CD14-positive monocyte (primary cell): Measurements from ENCODE around the gene OTC. TPM values are rescaled to one million over a fixed set of nuclear protein-coding genes. Genes with fewer than 3 reads are reported as not detected.

Source experiments
- DNase-seq, 3 donors: peaks; one replicate each; pipeline ENCODE4 v3.0.0-alpha.2; 2011 to 2022
- H2AFZ ChIP-seq: 2 replicates; pipeline ENCODE4 v1.6.0; 2012; ENCODE audit warnings: mild to moderate bottlenecking, low read depth, low read length, inconsistent platforms; ENCODE audit not compliant: insufficient read depth, poor library complexity, severe bottlenecking
- H3K27ac ChIP-seq, 2 donors: 1 replicate in 1 of 2; 2 replicates in 1 of 2; pipeline ENCODE4 v1.5.1; 2012 to 2013; ENCODE audit warnings: low read length in 2 of 2, control low read depth in 1 of 2, inconsistent platforms in 1 of 2, low read depth in 1 of 2, mild to moderate bottlenecking in 1 of 2
- H3K27me3 ChIP-seq, 2 donors: one replicate each; pipeline versions ENCODE4 v1.6.0 to v1.6.1; 2011 to 2013; ENCODE audit warnings: low read length in 2 of 2; ENCODE audit not compliant: control insufficient read depth in 2 of 2, insufficient read depth in 2 of 2
- H3K36me3 ChIP-seq, 2 donors: replicated peaks in 1 of 2; 1 replicate in 1 of 2; 2 replicates in 1 of 2; pipeline versions ENCODE4 v1.5.1 to v1.6.1; 2012 to 2013; ENCODE audit warnings: low read length in 2 of 2, control low read depth in 1 of 2, inconsistent platforms in 1 of 2, mild to moderate bottlenecking in 1 of 2; ENCODE audit not compliant: insufficient read depth in 2 of 2, control insufficient read depth in 1 of 2
- H3K4me1 ChIP-seq, 2 donors: 1 replicate in 1 of 2; 2 replicates in 1 of 2; pipeline versions ENCODE4 v1.5.1 to v1.6.1; 2012 to 2013; ENCODE audit warnings: low read length in 2 of 2, control low read depth in 1 of 2, inconsistent platforms in 1 of 2, mild to moderate bottlenecking in 1 of 2, moderate library complexity in 1 of 2; ENCODE audit not compliant: insufficient read depth in 2 of 2, control insufficient read depth in 1 of 2
- H3K4me2 ChIP-seq: replicated peaks from 2 replicates; pipeline ENCODE3; 2012; ENCODE audit warnings: low read length, moderate library complexity, mild to moderate bottlenecking; ENCODE audit not compliant: poor library complexity, severe bottlenecking; ENCODE audit errors: extremely low read depth
- H3K4me3 ChIP-seq, 3 experiments: fragments of 200-600 bp in 1 of 3; sonication (generic) in 1 of 3; replicated peaks in 1 of 3; 1 replicate in 2 of 3; 2 replicates in 1 of 3; pipeline ENCODE4 v1.5.1; 2011 to 2013; ENCODE audit warnings: low read length in 3 of 3, mild to moderate bottlenecking in 3 of 3, control low read depth in 2 of 3, low read depth in 2 of 3, inconsistent platforms in 1 of 3, moderate library complexity in 1 of 3
- H3K79me2 ChIP-seq: 2 replicates; pipeline ENCODE4 v1.6.0; 2012; ENCODE audit warnings: mild to moderate bottlenecking, control low read depth, inconsistent platforms, low read length, moderate library complexity; ENCODE audit not compliant: insufficient read depth
- H3K9ac ChIP-seq: 2 replicates; pipeline ENCODE4 v1.6.0; 2017; ENCODE audit warnings: low read length, mild to moderate bottlenecking; ENCODE audit not compliant: insufficient read depth, poor library complexity, severe bottlenecking
- H3K9me3 ChIP-seq, 2 donors: replicated peaks in 1 of 2; 1 replicate in 1 of 2; 2 replicates in 1 of 2; pipeline versions ENCODE4 v1.5.1 to v1.6.1; 2012 to 2013; ENCODE audit warnings: low read length in 2 of 2, control low read depth in 1 of 2; ENCODE audit not compliant: control insufficient read depth in 1 of 2, insufficient read depth in 1 of 2
- H4K20me1 ChIP-seq: 2 replicates; pipeline ENCODE4 v1.6.0; 2012; ENCODE audit warnings: mild to moderate bottlenecking, low read length, control low read depth, moderate library complexity; ENCODE audit not compliant: insufficient read depth
- H3K27ac Mint-ChIP-seq, 7 donors: one replicate each; pipeline ENCODE4 v1.8.0; 2020; ENCODE audit warnings: mild to moderate bottlenecking in 7 of 7, mixed read lengths in 7 of 7, moderate library complexity in 6 of 7, inconsistent platforms in 2 of 7
- H3K27me3 Mint-ChIP-seq, 3 donors: one replicate each; pipeline ENCODE4 v1.8.0; 2021 to 2022; ENCODE audit warnings: low read depth in 3 of 3, mild to moderate bottlenecking in 3 of 3, mixed read lengths in 3 of 3, moderate library complexity in 3 of 3, inconsistent platforms in 1 of 3
- H3K36me3 Mint-ChIP-seq, 2 donors: one replicate each; pipeline ENCODE4 v1.8.0; 2020; ENCODE audit warnings: mixed read lengths in 2 of 2, inconsistent platforms in 1 of 2, mild to moderate bottlenecking in 1 of 2
- H3K4me1 Mint-ChIP-seq: one replicate; pipeline ENCODE4 v1.8.0; 2020; ENCODE audit warnings: mild to moderate bottlenecking, mixed read lengths
- H3K4me3 Mint-ChIP-seq, 2 donors: one replicate each; pipeline ENCODE4 v1.8.0; 2020; ENCODE audit warnings: mild to moderate bottlenecking in 2 of 2, mixed read lengths in 2 of 2, moderate library complexity in 1 of 2
- H3K9me3 Mint-ChIP-seq, 7 donors: one replicate each; pipeline ENCODE4 v1.8.0; 2020 to 2022; ENCODE audit warnings: mixed read lengths in 7 of 7, mild to moderate bottlenecking in 6 of 7, moderate library complexity in 6 of 7, inconsistent platforms in 2 of 7
- WGBS: methylation state at CpG from one replicate; pipeline ENCODE4 v1.1.5; 2013; ENCODE audit warnings: missing lambda C conversion rate; ENCODE audit not compliant: insufficient coverage; 5-methylcytosine and 5-hydroxymethylcytosine counted together
- intact Hi-C, 2 donors: fragments of 100-400 bp; cut with micrococcal nuclease; formaldehyde crosslinking; loops; one replicate each; pipeline versions ENCODE4 v1.15.0 to v1.15.1; 2023
- polyA plus RNA-seq, 3 donors: library from polyadenylated mRNA; depleted of rRNA in 1 of 3; unstranded in 2 of 3; stranded (reverse) in 1 of 3; fragments of 300-500 nt in 2 of 3; fragments of >200 nt in 1 of 3; fragmentation: Illumina TruSeq in 2 of 3; gene quantifications; 1 replicate in 2 of 3; 2 replicates in 1 of 3; pipeline ENCODE4 v1.2.3, GENCODE V29; 2012 to 2021
- TF ChIP-seq, protein P1 (sequence below): fragments of 200-600 bp; IDR thresholded peaks from one replicate; pipeline ENCODE4 v1.8.0; 2022; ENCODE audit warnings: antibody characterized with exemption, mild to moderate bottlenecking

The OTC gene
- polyA plus RNA-seq, 3 donors, result not detected

DNA sequence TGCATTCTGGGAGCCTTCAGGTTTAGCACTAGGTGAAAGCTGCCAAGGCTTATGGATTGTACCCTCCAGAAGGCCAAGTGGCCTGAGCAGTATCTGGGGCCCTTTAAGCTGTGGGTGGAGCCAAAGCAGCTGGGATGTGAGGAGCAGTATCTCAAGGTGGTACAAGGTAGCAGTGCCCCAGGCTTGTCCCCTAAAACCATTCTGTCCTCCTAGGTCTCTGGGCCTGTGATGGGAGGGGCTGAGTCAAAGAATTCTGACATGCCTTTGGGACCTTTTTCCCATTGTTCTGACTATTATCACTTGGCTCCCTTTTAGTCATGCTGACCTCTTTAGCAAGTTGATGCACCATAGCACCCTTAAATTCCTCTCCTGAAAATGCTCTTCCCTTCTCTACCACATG lies 109.9 kb downstream of the OTC start:
- Histone ChIP-seq H3K79me2 (no peaks in the 10 kb centered on the region), H4K20me1 (no peaks in the 10 kb centered on the region), H3K9me3 (peaks cover 0 to 7% of the 10 kb centered on the region in 2 donors), H3K4me3 (no peak overlapping the region), H3K27me3 (no peaks in the 10 kb centered on the region), H3K9ac (no peak overlapping the region), H3K4me2 (no peak overlapping the region), H2AFZ (no peak overlapping the region), H3K27ac (no peak overlapping the region), H3K4me1 (no peaks in the 10 kb centered on the region), H3K36me3 (no peaks in the 10 kb centered on the region)
- Mint-ChIP-seq H3K27ac (no peak overlapping the region), H3K27me3 (peaks cover 0 to 7% (median 0%) of the 10 kb centered on the region in 3 donors), H3K4me3 (no peak overlapping the region), H3K36me3 (no peaks in the 10 kb centered on the region), H3K4me1 (no peaks in the 10 kb centered on the region), H3K9me3 (peaks cover 0 to 12% (median 0%) of the 10 kb centered on the region in 7 donors)
- TF ChIP-seq, protein P1, sequence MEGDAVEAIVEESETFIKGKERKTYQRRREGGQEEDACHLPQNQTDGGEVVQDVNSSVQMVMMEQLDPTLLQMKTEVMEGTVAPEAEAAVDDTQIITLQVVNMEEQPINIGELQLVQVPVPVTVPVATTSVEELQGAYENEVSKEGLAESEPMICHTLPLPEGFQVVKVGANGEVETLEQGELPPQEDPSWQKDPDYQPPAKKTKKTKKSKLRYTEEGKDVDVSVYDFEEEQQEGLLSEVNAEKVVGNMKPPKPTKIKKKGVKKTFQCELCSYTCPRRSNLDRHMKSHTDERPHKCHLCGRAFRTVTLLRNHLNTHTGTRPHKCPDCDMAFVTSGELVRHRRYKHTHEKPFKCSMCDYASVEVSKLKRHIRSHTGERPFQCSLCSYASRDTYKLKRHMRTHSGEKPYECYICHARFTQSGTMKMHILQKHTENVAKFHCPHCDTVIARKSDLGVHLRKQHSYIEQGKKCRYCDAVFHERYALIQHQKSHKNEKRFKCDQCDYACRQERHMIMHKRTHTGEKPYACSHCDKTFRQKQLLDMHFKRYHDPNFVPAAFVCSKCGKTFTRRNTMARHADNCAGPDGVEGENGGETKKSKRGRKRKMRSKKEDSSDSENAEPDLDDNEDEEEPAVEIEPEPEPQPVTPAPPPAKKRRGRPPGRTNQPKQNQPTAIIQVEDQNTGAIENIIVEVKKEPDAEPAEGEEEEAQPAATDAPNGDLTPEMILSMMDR, result no peak
- DNase-seq, result no peak
- intact Hi-C loops, result no loop called here

DNA sequence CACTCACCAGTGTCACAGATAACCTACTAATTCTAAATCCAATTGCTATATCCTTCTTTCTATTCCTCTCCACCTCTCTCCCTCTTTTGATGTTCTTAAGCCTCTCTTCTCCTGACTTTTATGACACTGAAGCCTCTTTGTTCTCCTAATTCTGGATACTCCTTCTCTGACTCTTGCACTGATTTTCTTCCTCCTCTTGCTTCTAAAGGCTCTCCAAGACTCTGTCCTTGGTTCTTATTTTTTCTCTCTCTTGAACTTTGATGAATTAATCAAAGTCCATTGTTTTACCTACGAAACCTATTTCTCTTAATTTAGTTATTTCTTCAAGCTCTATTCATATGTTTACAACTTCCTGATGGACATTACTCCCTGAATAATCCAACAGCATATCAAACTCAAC lies 113.3 kb downstream of the OTC start:
- Histone ChIP-seq H3K27me3 (no peaks in the 10 kb centered on the region), H2AFZ (no peak overlapping the region), H4K20me1 (no peaks in the 10 kb centered on the region), H3K27ac (no peak overlapping the region), H3K9ac (no peak overlapping the region), H3K9me3 (peaks cover 0 to 7% of the 10 kb centered on the region in 2 donors), H3K4me3 (no peak overlapping the region), H3K36me3 (no peaks in the 10 kb centered on the region), H3K4me2 (no peak overlapping the region), H3K79me2 (no peaks in the 10 kb centered on the region), H3K4me1 (no peaks in the 10 kb centered on the region)
- no peak overlapping the region for H3K27ac Mint-ChIP-seq
- no peaks in the 10 kb centered on the region for H3K4me1 Mint-ChIP-seq
- H3K36me3 Mint-ChIP-seq, result no peaks in the 10 kb centered on the region
- peaks cover 0 to 3% (median 0%) of the 10 kb centered on the region in 3 donors for H3K27me3 Mint-ChIP-seq
- intact Hi-C loops, result no loop called here
- H3K9me3 Mint-ChIP-seq, result peaks cover 0 to 12% (median 0%) of the 10 kb centered on the region in 7 donors
- TF ChIP-seq, protein P1, result no peak
- no peak overlapping the region for H3K4me3 Mint-ChIP-seq
- no peak for DNase-seq
- WGBS, result no CpG with 5 or more reads among the region's 1 CpG
